Stimulated activated CD4-positive, alpha-beta T cell treated with anti-CD3 and anti-CD28 coated beads, Interleukin-2, amount 100 ng/mL, for 4 hours (primary cell): Measurements from ENCODE around the gene SAE1.
"Not testable (repeated sequence)": the region's sequence is repeated elsewhere in the genome, so short reads cannot be mapped to it uniquely, and the experiment has no call there.

Experiments
- DNase-seq: peaks from one replicate; pipeline ENCODE4 v3.0.0-alpha.2; 2020; ENCODE audit warnings: low read depth

SAE1 gene

DNA sequence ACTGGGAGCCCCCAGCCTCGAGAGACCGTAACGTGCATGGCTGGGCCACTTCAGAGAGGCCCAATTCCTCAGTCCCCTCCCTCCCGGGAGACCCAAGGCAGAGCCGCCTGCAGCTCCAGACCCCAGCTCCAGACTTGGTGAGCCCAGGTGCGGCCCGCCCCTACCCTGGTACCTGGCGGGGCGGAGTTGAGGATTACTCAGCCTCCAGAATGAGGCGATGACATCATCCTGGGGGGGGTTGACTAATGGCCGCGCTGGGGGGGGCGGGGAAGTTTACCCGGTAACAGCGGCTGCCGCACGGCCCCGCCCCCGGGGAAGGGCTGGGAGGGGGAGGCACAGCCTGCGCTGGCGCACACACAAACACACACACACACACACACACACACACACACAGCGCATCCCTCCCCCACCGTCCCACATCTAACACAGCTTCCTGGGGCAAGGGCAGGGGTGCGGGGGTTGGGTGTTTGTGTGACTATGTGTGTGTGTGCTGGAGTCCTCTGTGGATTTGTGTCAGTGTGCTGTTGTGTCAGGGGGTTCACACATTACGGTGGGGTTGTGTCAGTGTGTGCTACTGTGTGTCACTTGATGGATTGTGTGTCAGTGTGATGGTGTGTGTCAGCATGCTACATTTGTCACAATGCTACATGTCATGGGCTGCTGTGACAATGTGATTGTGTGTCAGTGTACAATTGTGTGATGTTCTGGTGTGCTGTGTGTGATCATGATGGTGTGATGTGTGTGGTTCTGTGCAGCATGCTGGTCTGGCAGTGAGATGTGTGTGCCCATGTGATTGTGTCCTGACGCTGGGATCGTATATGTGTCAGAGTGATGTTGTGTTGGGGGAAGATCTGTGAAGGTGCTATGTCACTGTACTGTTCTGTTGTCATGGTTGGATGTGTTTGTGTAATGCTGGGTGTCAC lies 110.6 kb downstream of the SAE1 start:
- peak; percentile 89 for DNase-seq

- no peak for DNase-seq
These were observed 111.4 kb downstream of the SAE1 start for GRCh38 chr19:47241919-47242577.

DNA sequence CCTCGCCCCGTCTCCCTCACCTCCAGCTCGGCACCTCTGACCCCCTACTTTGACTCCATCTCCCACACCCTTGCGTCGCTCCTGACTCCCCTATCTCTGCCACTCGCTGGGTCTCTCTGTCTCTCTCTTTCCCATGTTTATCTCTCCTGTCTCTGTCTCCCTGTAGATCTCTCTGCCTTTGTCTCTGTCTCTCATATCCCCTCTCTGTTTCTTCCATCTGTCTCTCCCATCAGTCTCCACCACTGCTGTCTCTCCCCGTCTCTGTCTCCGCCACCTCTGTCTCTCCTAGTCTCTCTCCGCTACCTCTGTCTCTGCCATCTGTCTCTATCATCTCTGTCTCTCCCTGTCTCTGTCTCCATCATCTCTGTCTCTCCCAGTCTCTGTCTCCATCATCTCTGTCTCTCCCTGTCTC lies 112.7 kb downstream of the SAE1 start:
- DNase-seq = no peak

GRCh38 chr19:47243776-47244547 lies 113.3 kb downstream of the SAE1 start:
- DNase-seq = peak; percentile 86

GRCh38 chr19:47247308-47247990 lies 116.8 kb downstream of the SAE1 start:
- peak; percentile 67 for DNase-seq

DNA sequence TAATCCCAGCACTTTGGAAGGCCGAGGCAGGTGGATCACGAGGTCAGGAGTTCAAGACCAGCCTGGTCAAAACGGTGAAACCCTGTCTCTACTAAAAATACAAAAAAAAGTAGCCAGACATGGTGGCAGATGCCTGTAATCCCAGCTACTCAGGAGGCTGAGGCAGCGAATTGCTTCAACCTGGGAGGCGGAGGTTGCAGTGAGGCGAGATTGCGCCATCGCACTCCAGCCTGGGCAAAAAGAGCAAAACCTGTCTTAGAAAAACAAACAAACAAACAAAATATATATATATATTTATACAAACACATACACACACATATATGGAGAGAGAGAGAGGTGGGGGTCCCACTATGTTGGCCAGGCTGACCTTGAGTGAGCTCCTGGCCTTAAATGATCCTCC lies 122.4 kb downstream of the SAE1 start:
- not testable (repeated sequence) for DNase-seq

- no peak for DNase-seq
These were observed 122.8 kb downstream of the SAE1 start for GRCh38 chr19:47253467-47253881.

- DNase-seq = no peak
These were observed 123.3 kb downstream of the SAE1 start for GRCh38 chr19:47253970-47254369.

DNA sequence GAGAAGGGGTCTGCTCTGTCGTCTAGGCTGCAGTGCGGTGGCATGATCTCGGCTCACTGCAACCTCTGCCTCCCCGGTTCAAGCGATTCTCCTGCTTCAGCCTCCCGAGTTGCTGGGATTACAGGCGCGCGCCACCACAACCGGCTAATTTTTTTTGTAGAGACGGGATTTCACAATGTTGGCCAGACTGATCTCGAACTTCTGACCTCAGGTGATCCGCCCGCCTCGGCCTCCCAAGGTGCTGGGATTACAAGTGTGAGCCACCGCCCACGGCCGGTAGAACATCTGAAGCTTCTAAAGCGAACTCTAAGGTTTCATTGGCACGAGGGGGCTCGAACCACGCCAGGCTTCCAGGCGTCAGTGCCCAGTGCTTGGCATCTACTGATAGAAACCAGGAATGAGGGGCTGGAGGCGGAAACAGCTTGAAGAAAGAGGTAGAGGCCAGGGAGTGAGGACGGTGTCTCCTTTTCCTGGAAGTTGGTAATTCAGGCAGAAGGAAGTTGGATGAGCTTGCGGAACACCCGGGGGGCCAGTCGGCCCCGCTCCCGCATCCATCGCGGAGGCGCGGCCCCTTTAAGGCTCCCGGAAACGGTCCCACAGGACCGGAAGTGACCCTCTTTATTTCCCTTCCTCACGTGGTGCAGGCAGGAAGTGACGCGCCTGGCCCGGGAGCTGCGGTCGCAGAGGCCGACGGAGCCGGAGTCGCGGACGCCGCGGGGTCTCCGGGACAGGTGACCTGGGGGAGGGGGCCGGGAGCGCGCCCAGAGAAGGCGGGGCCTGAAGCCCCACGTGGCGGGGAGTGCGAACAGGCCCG lies 125.5 kb downstream of the SAE1 start, which contains the start of gene CCDC9:
TSS of gene CCDC9 (plus strand) at position 647 of the 814 bp plus-strand sequence. CDS start 1,876 bp downstream, outside the sequence.
- no peak for DNase-seq

DNA sequence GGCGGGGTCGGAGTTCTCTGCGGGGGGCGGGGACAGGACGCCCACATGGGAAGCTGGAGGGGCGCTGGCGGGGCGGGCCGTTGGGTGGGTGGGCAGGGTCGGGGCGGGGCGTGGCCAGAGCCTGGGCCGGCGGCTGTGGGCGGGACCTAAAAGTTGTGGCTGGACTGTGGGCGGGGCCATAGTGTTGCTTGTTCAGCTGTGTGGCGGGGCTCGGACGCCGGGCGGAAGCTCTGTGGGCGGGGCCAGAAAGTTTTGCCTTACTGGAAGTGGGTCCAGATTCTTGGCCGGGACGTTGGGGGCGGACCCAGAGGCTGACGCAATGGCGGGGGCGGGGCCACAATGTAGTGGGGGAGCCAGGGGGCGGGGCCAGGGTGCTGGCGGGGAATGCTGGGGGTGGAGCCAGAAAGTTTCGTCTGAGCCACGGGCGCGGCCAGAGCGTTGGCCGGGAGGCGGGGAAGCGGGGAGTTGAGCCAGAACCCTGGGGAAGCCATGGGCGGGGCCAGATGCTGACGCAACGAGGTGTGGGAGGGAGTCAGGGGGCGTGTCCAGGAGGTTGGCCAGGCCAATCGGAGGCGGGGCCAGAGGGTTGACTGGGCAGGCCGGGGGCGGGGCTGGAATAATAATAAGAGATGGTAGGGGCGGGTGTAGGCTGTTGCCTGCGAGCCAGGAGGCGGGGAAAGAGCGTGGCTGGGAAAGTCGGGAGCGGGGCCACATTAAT lies 126.2 kb downstream of the SAE1 start:
- DNase-seq = peak; percentile 100

DNA sequence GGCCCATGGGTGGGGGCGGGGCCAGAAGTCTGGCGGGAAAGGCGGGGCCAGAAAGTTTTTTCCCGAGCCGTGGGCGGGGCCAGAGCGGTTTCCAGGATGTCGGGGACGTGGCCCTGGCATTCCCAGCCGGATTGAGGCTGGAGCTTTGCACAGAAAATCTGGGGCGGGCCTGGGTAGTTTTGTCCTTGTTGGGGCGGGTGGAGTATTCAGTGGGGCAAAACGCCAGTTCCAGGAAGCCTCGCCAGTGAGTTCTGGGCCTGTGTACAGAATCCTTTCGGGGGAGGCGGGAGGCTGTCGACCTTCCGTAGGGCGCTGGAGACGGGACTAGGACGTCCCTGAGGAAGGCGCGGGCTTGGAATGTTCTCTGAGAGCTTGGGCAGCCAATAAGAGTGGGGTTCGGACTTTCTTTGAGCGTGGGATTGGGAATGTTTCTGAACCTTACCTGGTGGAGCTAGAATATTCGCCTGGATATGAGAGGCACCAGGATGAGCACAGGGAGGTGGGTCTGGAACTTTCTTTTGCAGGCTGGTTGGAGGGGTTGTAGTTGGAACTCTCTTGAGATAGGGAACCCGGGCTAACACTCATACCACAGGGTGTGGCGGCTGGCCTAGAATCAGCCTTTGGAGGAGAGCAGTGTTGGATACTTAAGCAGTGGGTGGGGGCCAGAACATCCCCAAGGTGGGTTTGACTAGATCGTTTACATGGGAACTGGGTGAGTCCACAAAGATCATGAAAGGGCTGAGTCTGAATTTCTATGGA lies 127.0 kb downstream of the SAE1 start:
- no peak for DNase-seq

DNA sequence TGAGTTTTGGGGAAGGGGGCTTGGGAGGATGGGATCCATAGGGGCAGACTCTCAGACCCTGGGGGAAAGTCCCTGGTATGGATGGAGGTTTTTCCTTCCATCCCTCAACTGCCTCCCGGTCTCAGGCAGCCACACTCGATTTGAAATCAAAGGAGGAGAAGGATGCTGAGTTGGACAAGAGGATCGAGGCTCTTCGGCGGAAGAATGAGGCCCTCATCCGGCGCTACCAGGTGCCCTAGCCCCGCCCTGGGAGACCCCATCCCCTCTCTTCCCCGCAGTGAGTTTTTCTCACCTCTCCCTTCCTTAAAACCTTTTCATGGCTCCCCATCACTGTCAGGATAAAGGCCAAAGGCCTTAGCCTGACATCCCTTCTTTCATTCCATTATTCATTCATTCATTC lies 127.8 kb downstream of the SAE1 start:
- DNase-seq = no peak

DNA sequence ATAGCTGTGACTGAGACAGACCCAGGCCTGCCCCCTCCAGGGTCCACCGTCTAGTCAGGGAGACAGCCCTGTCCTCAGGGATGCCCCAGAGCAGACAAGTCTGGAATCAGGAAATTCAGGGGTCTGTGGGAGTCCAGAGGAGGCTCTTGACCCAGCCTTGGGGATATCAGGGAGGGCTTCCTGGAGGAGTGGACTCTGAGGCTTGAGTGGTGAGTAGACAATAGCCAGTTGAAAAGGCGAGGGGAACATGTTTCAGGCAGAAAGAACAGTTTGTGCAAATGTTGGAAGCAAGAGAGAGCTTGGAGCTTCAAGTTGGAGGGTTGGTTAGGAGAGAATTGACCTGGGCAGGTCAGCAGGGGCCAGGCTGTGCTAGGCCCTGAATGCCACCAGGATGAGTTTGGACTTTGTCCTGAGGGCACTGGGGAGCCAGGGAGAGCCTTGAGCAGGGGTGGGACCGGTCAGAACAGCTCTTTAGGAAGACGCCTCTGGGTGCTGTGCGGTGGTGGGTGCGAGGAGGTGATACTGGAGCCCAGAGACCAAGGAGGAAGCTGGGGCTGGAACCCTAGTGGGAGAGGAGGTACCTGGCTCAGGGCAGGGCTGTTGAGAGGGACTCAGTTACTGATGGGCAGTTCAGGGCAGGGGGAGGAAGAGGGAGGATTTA lies 128.4 kb downstream of the SAE1 start:
- DNase-seq = no peak
